Activated T-helper 1 cell treated with anti-CD3 and anti-CD28 coated beads, Interleukin-2, amount 50 U/mL, for 16 hours (primary cell): Measurements from ENCODE around the gene SLC35B1.
"Not testable (repeated sequence)": the region's sequence is repeated elsewhere in the genome, so short reads cannot be mapped to it uniquely, and the experiment has no call there.

Source experiments
- DNase-seq, 2 donors: peaks; one replicate each; pipeline ENCODE4 v3.0.0-alpha.2; 2020; ENCODE audit warnings: low read depth in 1 of 2, low spot score in 1 of 2

Gene SLC35B1

DNA sequence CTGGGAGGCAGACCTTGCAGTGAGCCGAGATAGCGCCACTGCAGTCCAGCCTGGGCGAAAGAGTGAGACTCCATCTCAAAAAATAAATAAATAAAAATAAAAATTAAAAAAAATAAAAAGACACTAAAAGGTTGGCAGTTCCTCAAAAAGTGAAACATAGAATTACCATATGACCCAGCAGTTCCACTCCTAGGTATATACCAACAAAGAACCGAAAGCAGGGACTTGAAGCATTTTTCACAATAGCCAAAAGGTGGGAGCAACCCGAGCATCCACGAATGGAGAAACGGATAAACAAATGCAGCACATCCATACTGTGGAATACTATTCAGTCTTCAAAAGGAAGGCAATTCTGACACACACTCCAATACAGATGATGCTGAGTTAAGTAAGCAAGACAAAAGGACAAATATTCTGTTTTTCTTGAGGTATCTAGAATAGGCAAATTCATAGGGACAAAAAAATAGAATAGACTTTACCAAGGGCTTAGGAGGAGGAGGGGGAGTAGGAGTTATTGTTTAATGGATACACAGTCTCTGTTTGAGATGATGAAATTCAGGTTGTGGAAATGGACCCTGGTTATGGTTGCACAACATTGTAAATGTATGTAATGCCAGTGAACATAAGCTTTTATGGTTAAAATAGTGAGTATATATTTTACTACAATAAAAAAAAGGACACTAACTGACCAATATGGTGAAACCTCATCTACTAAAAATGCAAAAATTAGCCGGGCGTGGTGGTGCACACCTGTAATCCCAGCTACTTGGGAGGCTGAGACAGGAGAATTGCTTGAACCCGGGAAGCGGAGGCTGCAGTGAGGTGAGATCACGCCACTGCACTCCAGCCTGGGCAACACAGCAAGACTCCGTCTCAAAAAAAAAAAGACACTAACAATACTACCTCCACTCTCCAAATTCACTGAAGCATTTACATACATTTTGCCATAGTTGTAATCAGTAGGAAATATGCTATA, 27.0 kb upstream of the SLC35B1 start:
- DNase-seq: no peak

DNA sequence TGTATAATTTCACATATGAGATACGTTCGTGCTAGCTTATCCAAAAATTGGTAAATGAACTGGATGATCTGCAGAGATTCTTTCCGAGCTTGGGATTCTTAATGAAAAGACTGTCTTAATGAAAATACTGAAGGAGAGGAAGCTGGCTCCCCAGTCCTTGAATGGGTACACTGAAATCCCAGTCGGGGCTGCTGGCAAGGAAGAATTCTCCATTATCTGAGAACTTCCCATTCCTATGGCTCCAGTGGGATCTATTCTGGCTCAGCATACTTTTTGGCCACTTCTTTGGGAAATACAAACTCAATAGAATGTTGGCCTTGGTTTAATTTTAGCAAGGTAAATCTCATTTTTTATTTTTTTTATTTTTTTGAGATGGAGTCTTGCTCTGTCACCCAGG, 23.7 kb upstream of the SLC35B1 start:
- DNase-seq: no peak

DNA sequence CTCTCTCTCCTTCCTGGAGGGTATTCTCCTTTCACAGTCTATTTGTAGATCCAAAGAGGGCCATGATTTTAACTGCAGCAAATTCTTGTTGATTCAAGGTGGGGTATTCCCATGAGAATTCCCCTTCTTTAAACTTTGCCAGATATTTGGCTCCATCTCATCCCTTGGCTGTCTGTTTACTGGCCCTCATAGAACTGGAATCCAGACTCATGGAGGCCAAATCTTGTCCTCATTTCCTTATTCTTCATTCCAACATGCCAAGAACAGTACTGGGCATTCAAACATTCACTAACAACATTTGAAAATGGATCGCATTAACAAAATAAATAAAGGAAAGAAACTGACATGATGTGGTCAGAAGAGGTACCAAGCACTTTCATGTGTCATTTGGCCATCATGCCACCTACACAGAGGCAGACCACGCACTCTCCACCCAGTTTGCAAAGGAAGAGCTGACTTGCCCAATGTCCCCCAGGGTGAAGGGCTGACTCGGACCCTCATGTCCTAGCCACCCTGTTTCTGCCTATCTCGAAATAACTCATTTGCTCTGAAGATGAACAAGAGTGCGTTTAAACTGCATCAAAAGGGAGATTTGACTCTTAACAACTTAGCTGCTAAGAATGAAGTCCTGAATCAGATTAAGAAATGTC, 23.1 kb upstream of the SLC35B1 start:
- no peak for DNase-seq

DNA sequence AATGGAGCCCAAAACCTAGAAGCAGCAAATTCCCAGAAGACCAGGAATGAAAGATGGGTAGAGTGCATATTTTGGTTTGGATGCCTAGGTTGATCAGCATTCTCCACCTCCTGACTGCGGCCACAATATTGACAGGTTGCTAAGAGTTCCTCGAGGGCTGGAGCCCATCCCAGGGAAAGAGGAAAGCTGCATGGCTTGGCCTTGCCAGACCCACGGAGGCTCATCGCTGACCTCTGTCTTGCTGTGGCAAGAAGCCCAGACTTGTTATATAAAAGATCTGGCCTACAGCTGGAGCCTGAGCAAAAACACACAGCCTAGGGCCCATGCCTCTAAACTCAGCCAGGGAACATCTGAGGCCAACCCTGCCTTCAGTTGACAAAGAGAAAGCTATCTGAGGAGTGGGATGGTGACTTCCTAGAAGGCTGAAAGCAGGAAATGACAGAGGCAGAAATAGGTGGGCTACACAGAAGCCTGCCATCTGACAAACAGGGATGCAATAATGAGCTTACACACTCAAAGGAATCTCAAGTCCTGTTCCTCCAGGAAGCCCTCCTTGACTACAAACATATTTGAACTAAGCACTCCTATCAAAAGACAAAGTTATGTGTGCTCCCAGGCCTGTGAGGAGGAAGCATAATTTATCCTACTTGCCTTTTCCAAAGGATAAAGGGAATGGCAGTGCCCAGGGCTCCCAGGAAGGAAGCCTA, 22.5 kb upstream of the SLC35B1 start:
- DNase-seq: no peak

DNA sequence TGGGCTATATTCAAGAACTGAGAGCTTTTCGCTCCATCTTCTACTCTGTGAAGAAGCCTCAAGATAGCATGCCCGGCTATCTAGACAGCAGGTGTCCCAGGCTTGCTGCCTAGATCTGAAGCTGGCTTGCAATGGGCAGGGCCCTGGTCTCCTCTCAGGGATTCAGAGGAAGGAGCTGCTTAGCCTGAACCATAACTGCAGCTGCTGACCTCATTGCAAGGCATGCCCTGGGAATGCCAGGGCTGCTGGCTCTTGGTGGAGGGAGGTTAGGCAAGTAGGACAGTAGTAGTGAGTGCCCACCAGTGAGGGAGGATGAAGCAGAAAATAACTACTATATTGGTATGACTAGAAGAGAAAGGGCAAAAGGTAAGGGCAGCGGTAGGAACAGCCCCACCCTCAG, 21.3 kb upstream of the SLC35B1 start:
- DNase-seq: no peak

DNA sequence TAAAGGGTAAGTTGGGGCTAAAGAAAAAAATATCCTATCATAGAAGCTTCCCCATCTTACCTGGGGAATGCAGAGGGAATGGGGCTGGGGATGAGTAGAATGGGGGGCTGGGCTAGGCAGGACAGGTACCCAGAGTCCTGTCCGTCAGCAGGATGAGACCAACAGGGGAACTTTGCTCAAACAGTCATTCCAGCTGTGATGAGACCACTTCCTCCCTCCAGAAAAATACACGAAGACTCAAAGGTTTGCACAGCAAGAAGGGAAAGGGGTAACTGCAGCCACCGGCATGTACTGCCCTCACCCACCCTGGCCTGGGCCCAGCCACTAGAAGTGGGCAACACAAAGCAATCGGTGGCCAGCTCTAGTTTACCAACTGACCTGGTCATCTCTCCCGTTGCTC, 20.7 kb upstream of the SLC35B1 start:
- no peak for DNase-seq

DNA sequence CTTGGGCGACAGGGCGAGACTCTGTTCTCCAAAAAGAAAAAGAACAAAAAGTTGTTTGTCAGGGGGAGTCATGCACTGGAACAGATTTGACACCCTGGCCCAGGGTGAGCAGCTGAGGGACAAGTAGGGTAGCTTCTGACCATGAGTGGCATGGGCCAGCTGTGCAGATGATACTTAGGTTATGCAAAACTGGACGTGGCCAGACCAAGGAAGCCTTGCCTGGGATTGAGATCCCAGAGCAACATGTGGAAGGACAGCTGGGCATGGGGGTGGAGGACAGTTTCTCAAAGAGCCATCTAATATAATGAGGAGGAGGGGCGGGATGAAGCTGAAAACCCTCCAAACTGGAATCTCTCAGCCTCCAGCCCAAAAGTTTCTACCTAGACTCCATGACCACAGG, 19.6 kb upstream of the SLC35B1 start:
- DNase-seq: no peak

DNA sequence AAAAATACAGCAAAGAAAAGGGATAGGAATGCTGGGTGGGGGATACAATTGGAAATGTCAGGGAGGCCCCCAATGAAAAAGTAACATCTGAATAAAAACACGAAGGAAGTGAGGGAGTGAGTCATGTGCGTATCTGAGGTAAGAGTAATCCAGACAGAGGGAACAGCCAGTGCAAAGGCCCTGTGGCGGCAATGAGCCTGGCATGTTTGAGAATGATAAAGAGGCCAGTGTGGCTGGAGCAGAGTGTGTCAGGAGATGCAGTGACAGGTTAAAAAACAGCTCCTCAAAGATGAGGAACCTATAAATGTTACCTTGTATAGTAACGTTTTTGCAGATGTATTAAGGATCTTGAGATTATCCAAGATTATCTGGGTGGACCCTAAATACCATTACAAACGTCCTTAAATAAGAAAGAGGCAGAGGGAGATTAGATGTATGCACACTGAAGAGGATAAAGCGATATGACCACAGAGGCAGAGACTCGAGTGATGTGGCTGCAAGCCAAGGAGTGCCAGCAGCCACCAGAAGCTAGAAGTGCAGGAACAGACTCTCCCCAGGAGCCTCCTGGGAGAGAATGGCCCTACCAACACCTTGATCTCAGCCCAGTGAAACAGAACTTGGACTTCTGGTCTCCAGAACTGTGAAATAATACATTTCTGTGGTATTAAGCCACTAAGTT, 17.8 kb upstream of the SLC35B1 start:
- DNase-seq: no peak

DNA sequence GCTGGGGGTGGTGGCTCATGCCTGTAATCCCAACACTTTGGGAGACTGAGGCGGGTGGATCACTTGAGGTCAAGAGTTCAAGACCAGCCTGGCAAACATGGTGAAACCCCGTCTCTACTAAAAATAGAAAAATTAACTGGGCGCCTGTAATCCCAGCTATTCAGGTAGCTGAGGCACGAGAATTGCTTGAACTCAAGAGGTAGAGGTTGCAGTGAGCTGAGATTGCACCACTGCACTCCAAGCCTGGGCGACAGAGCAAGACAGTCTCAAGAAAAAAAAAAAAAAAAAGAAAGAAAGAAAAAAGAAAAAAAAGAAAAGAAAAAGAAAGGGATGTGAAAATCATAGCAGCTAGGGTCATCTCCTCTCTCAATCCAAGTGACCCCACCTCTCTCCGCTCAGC, 16.8 kb upstream of the SLC35B1 start:
- not testable (repeated sequence) for DNase-seq

DNA sequence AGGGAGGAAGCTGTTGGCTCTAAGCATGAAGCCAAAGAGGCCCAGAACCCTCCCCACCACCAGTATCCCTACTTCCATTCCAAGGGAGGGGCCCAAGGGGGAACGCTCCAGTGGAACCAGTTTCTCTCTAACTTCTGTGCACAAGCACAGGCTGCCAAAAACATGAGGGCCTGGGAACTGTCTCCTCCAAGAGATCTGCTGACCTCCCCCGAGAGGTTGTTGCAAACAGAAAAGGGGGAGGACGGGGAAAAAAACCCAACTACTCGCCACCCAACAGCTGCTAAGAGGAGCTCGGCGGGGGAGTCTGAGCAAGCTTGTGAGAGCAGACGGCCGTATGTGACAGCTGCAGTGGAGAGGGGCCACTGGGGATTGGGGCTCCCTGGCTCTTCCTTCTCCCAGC, 15.7 kb upstream of the SLC35B1 start:
- DNase-seq: no peak

DNA sequence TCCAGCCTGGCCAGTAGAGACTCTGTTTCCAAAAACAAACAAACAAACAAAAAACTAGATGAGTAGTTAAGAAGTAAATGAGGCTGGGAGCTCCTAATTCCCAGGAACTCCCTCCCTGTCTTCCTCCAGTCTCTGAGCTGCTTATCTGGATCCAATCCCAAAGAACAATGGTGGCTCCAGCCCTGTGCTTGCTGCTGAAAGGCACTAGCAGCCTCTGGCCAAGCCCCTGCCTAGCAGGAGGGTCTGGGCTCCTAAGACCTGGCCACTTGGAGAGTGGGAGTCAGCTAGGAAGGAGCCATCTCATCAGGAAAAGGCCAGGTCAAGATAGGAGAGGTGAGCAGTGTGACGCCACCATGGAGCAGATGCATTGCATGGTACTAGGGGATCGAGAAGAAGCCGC, 14.3 kb upstream of the SLC35B1 start:
- DNase-seq: no peak

DNA sequence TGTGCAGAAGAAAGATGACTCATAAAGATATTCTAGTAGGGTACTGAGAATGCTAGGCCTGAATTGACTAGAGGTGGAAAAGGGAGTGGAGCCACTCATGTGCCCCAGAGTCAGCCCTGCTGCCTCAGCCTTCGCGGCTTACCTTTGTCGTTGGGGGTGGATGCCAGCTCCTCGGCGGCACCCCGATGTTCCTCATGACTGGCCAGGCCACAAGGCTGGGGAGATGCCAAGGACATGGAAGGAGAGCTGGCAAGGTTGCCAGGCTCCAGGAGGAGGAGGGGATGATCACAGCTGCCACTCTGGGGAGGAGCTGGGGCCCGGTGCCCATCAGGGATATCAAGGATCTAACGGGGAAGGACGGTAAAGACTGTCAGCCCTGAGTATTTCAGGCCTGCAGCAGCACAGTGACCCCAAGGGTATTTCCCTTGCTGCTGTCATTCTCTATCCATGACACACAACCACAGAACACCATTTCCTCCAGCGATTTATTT, 9.7 kb upstream of the SLC35B1 start:
- DNase-seq: no peak

DNA sequence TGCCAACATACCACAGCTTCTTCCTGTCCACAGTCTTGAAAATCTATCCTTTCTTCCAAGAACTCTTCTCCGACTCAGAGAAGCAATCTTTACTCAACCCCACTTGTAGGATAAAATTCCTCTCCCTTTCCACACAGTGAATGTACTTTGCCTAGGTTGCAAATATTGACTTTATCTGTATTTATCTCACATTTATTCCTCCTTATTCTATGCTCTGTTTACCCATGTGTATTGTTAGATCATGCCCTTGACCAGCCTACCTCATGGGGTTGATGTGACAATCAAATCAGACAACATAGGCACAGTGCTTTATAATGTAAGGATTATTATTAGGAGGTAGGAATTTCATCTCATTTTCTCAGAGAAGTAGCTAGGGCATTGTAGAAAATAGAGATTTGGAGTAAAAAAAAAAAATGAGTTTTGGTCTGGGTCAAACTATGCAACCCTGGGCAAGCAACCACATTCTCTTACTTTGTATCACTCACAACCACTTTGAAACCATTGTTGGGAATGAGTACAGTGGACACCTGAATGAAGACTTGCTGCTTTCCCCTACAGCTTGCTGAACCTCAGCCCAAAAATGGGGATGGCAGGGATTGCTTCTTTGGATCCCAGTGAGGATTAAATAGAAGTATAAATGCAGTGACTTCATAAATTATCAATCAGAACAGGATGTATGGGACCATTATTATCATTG, 9.1 kb upstream of the SLC35B1 start:
- no peak for DNase-seq

DNA sequence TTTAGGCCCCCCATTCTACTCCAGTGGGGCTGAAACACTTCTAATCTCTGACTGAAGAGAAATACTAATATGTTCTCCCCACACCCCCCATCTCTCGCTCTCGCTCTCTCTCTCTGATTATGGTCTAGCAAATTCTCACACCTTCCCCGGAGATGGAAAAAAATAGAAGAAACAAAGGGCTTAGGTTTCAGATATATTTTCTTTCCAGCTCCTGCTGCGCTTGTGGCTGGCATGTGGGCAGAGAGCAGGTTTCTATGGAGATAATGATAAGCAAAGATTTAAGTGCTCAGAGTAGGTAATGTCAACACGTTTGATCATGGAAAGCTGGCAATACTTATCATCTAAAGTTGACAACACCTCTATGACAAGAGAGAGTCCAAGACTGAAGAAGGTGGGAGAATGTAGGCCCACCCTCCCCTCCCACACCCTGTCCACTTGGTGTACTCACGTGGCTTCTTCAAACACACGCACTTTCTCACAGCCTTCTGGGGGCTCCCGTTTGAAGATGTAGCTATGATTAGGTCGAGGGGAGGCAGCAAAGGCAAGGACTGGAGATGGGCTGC, 8.0 kb upstream of the SLC35B1 start:
- no peak for DNase-seq

DNA sequence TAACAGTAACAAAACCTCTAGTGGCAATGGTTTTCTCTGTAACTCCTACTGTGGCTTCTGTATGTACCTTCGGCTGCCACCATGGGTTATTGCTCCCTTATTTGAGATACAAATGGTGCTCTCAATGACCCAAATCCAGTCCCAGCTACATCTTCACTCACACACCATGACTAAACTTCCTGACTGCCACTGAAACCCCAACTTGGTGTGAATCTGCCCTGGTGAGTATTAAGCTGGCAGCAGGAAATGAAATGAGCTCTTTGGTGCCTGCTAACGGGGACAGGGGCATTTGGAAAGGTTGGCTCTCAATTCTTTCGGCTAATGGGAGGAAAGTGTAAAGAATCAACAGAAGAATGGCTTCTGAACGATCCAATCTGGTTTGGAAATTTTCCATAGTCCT, 7.5 kb upstream of the SLC35B1 start:
- no peak for DNase-seq

DNA sequence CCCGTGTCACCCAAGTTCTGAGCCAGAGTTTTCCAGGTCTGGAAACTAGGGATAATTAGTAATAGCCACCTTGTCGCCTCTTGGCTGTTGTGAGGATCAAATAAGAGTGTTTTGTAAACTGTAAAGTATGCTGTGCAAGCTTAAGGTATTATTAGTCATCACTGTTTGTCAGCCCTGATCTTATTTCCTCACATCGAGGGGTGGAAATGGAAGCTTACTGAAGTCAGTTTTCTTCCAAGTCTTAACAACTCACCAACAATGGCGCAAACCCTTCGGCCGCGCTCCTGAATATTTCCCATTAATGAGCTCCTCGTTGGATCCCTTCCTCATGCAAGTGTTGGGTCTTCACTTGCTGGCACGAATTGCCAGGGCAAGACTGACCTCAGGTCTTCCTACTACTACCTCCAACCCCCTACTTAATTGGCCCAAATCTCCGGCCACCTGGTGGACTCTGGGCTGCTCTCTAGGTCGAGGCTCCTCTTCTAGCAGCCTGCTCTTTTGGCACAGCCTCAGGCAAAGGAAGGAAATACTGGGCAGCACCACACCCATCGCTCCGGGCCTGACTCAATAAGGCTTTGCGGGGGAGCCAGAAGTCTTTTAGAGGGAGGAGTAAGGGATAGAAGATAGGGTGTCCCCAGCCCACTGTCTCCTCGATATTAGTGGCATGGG, 885 bp upstream of the SLC35B1 start:
- no peak for DNase-seq

DNA sequence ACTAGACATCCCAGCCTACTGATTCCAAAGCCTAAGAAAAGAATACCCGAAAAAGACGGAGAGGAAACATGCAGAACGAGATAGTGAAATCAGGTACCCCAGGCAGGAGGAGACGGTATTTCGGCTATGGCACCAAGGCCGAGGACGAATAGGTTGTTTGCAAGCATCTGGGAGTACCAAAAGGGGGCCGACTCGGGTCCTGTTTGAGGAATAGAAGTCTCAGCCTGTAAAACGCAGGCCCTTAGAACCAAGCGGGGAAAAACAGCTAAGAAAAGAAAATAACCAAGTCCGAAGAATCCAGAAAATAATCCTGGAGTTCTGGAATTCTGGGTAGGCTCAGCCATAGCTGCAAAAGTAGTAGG, 537 bp downstream of the SLC35B1 start:
- no peak for DNase-seq

DNA sequence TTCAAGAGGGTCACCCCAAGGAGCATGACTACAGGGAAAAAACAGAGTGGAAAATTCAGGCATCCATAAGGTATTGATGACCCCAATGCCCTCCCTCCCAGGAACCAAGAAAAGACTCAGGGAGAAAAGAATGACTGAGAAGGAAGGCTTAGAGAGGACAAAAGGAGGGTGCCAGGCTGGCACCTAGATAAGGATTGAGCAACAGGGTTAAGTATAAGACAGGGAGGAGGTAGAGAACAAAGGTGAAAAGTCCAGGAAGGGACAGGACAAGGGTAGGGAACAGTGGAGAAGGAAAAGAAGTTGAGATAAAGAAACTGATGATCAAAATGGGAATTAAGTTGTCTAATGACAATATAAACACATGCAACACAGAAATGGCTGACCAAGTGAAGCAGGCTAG, 2.5 kb downstream of the SLC35B1 start:
- no peak for DNase-seq

DNA sequence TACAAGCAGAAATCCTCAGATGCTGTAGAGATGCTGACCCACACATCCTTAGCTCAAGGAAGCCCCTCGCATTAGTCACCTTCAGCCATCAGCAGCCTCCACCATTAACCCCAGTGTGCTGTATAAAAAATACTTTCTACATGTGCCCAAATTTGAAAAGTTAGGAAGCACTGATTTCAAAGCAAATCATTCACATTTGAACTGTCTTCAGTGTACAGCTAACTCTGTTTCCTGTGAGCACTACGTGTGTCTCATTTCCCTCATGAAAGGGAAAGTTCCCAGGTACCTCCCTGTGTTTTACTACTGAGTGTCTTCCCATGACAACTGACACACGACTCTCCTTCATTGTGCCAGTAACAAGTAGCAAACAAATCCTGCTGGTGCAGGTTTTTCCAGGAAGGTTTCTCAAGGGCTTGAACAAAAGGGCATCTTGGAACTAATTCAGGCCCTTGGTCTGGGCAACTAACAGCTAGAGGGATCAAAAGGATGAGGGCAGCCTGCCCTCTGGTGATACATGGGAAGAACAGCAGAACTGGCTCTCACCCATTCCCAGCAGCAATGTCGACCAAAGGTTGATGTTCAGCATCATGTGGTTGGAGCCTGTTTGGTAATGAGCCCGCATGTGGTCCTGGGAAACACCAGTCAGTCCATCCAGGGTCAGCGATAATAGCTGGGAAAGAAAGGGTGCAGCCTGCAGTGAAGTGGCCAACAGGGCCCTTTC, 4.0 kb downstream of the SLC35B1 start:
- no peak for DNase-seq
